ENCODE data around the gene TGFBR3. TPM values are rescaled to one million over a fixed set of nuclear protein-coding genes. Genes with fewer than 3 reads are reported as not detected.
A peak's percentile ranks its signal among the peaks of the same experiment; 100 is the strongest.

TGFBR3 gene
- total RNA-seq, 4 donors from 2014 or later: 37.3 to 61.7 (median 48.4) TPM

DNA sequence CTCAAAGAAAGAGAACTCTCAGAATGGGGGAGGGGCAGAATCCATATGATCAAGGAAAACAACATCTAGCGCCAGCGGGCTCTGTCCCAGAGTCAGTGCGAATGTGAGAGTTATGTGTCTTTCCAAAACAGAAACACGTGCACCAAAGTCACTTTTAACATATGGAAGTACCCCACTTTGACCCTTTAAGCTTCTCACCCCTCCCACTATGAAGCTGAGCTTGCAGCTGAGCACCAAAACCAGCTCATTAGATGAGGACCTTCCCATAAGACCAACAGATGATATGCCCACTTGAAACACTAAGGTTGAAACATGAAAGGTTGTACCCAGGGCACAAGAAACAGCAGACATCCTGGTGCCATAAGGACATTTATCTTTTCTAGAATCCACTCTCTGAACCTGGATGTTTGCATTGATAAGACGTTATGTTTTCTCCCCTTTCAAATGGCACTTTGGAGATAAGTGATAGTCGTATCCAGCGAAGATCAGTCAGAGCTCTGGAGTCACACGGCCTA, 171.0 kb downstream of the TGFBR3 start:
- in situ Hi-C loops (cut with MboI; ENCODE audit: low sequenced_read_pairs in 4 of 4): no loop called here
- H3K27me3 ChIP-seq: no peaks in the 10 kb centered on the region
- ATAC-seq (no peak), DNase-seq (no peak)
- TF ChIP-seq, protein P1, sequence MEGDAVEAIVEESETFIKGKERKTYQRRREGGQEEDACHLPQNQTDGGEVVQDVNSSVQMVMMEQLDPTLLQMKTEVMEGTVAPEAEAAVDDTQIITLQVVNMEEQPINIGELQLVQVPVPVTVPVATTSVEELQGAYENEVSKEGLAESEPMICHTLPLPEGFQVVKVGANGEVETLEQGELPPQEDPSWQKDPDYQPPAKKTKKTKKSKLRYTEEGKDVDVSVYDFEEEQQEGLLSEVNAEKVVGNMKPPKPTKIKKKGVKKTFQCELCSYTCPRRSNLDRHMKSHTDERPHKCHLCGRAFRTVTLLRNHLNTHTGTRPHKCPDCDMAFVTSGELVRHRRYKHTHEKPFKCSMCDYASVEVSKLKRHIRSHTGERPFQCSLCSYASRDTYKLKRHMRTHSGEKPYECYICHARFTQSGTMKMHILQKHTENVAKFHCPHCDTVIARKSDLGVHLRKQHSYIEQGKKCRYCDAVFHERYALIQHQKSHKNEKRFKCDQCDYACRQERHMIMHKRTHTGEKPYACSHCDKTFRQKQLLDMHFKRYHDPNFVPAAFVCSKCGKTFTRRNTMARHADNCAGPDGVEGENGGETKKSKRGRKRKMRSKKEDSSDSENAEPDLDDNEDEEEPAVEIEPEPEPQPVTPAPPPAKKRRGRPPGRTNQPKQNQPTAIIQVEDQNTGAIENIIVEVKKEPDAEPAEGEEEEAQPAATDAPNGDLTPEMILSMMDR (IDR thresholded peaks at IDR 0.05 in 4 of 5, conservative IDR thresholded peaks at IDR 0.05 in 1 of 5): no peak
- TF ChIP-seq POLR2A (IDR thresholded peaks at IDR 0.05): no peak
- peaks cover 9 to 19% of the 10 kb centered on the region in 2 donors for H3K4me1 ChIP-seq
- peaks cover 0 to 31% of the 10 kb centered on the region in 2 donors for H3K36me3 ChIP-seq
- intact Hi-C loops (cut with DNase I; ENCODE audit: low total_unique reads): no loop called here
- H3K9me3 ChIP-seq: no peaks in the 10 kb centered on the region
- no peak overlapping the region for H3K4me3 ChIP-seq
- peak overlapping the region in 2 of 4 donors; percentile 72 to 75 for H3K27ac ChIP-seq

DNA sequence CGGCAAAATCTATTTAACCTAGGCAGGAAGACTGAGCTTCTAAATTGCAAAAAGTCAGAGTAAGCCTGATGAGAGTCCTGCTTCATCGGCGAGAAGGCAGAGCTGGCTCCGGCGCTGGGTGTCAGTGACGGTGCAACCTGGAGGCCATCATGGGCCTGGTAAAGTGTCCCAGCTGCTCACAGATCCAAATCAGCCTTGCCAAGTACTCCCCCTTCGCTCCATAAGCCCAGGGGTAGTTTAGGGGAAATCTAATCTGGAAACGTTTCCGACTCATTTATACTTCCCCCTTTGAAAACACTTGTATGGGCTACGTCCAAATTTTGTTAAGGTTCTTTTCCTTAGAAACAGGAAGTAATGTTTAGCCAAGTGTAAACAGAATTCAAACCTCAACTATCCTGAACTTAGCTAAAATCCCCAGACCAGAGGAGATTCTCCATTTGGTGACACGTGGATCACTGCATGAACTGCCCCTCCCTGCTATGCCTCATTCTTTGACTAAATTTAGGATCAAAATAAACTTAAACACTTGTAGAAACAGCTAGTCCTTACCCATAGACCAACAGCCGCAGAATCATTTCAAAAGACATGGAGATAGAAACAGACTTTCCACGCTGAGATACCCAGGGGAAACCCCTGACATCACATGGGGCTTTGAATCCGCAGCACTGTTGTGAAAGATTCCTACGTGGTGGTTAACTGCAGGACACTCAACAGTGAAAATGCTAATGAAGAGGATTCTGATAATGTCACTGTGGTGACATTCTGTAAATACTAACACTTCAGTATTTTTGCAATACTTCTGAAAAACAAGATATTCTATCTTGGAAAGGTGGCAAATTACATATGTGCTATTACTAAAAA, 172.7 kb downstream of the TGFBR3 start:
- peaks cover 9 to 19% of the 10 kb centered on the region in 2 donors for H3K4me1 ChIP-seq
- TF ChIP-seq, protein P1 (IDR thresholded peaks at IDR 0.05 in 4 of 5, conservative IDR thresholded peaks at IDR 0.05 in 1 of 5): no peak
- TF ChIP-seq POLR2A (IDR thresholded peaks at IDR 0.05): peak in 1 of 2 donors; percentile 41
- peak overlapping the region in 2 of 4 donors; percentile 10 to 19 for H3K4me3 ChIP-seq
- H3K36me3 ChIP-seq: peaks cover 0 to 23% of the 10 kb centered on the region in 2 donors
- no peaks in the 10 kb centered on the region for H3K9me3 ChIP-seq
- no peaks in the 10 kb centered on the region for H3K27me3 ChIP-seq
- in situ Hi-C loops (cut with MboI; ENCODE audit: low sequenced_read_pairs in 4 of 4) (no loop called here), intact Hi-C loops (cut with DNase I; ENCODE audit: low total_unique reads) (no loop called here)
- ATAC-seq: peak; percentile 73 to 87
- H3K27ac ChIP-seq: peak overlapping the region; percentile 67 to 75 (median 72)
- DNase-seq: peak in 1 of 2 donors; percentile 61

DNA sequence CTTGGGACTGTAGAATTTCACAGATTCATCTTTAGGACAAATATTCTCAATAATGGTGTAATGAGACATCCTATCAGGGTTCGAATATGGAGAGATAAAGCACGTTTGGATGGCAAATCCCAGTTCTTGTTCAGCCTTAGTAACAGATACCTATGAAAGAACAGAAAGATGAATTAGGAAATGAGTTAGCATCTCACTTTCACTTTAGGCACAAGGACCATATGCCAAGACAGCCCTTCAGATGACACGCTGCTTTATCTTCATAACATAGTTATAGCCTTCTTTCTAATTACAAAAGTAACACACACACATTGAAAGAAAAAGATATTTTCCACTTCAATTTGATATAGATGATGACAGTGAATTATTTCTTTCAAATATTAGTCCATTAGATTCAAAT, 173.6 kb downstream of the TGFBR3 start:
- ATAC-seq: peak in 1 of 2 donors; percentile 48

DNA sequence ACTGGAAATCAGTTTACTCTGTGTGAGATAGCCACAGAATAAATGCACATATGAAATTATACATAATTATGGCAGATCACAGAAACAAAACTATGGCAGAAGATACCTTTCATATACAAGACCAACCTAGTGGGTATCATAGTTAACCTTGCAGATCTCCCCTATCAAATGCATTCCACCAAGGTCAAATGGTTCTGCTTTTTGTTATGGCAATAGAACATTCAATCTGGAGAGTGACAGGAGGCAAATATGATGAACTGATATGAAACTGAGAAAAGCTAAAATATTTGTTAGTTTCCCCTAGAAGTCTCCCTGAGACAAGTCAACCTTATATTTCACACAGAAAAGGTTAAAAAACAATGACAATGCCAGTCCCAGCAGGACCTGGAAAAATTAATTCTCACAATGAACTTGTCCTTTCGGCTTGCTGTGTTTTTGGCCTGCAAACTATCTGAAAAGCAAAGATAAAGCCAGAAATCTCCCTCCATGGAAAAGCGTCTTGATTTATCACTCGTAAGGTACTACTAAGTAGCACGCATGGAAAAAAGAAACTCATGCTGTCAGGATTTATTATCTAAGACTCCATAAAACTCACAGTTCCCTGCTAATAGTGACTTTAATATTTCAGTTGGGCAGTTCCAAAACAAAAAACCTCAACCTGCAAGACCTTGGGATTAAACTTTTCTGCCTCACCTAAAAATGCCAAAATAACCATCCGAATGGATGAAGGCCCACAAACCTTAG, 174.3 kb downstream of the TGFBR3 start:
- Histone ChIP-seq H3K36me3 (peaks cover 0 to 24% of the 10 kb centered on the region in 2 donors), H3K27me3 (no peaks in the 10 kb centered on the region), H3K4me1 (peaks cover 9 to 19% of the 10 kb centered on the region in 2 donors), H3K4me3 (peak overlapping the region in 1 of 4 donors; percentile 19), H3K9me3 (no peaks in the 10 kb centered on the region), H3K27ac (peak overlapping the region; percentile 67 to 75 (median 72))
- in situ Hi-C loops (cut with MboI; ENCODE audit: low sequenced_read_pairs in 4 of 4) (no loop called here), intact Hi-C loops (cut with DNase I; ENCODE audit: low total_unique reads) (no loop called here)
- ATAC-seq: no peak
- TF ChIP-seq, protein P1 (IDR thresholded peaks at IDR 0.05 in 4 of 5, conservative IDR thresholded peaks at IDR 0.05 in 1 of 5): no peak
- TF ChIP-seq POLR2A (IDR thresholded peaks at IDR 0.05): no peak
- no peak for DNase-seq

More for the DNA sequence above, 173.6 kb downstream of the TGFBR3 start:
- Histone ChIP-seq H3K4me3 (peak overlapping the region in 2 of 4 donors; percentile 10 to 19), H3K27me3 (no peaks in the 10 kb centered on the region), H3K36me3 (peaks cover 0 to 27% of the 10 kb centered on the region in 2 donors), H3K4me1 (peaks cover 9 to 19% of the 10 kb centered on the region in 2 donors), H3K9me3 (no peaks in the 10 kb centered on the region), H3K27ac (peak overlapping the region; percentile 67 to 75 (median 72))
- TF ChIP-seq, protein P1 (IDR thresholded peaks at IDR 0.05 in 4 of 5, conservative IDR thresholded peaks at IDR 0.05 in 1 of 5): no peak
- TF ChIP-seq POLR2A (IDR thresholded peaks at IDR 0.05): no peak
- intact Hi-C loops (cut with DNase I; ENCODE audit: low total_unique reads): no loop called here
- no peak for DNase-seq
- in situ Hi-C loops (cut with MboI; ENCODE audit: low sequenced_read_pairs in 4 of 4): no loop called here

Data from gastrocnemius medialis (tissue), 4 donors.